SK-N-SH (cell line): Measurements from ENCODE around the gene LSM10.

Experiments
- ELF1 ChIP-seq: IDR thresholded peaks from 2 replicates; pipeline ENCODE4 v1.4.0; 2012
- EP300 ChIP-seq, 2 experiments: IDR thresholded peaks; 2 replicates each; pipeline versions ENCODE4 v1.4.0 to v1.6.1; 2012; ENCODE audit warnings: borderline replicate concordance in 1 of 2, low read depth in 1 of 2, low read length in 1 of 2
- EZH2phosphoT487 ChIP-seq: fragments of 200-600 bp; sonication (generic); IDR thresholded peaks from 2 replicates; pipeline ENCODE4 v1.6.1; 2017; ENCODE audit warnings: low read depth, mixed run types, mild to moderate bottlenecking, antibody characterized with exemption, moderate library complexity, borderline replicate concordance
- FOXJ3 ChIP-seq: sonication (generic); formaldehyde crosslinking; IDR thresholded peaks from 2 replicates; pipeline ENCODE4 v1.5.1; 2020; ENCODE audit warnings: mild to moderate bottlenecking, missing genetic modification reagents
- FOXM1 ChIP-seq: IDR thresholded peaks from 2 replicates; pipeline ENCODE4 v1.4.0; 2012; ENCODE audit warnings: low read depth, mild to moderate bottlenecking
- POLR2AphosphoS5 ChIP-seq: IDR thresholded peaks from 2 replicates; pipeline ENCODE4 v1.6.1; 2012; ENCODE audit warnings: low read depth, low read length
- RCOR1 ChIP-seq: fragments of 150-350 bp; IDR thresholded peaks from 2 replicates; pipeline ENCODE4 v1.6.1; 2017; ENCODE audit warnings: antibody characterized with exemption, low read length
- REST ChIP-seq: IDR thresholded peaks from 2 replicates; pipeline ENCODE4 v1.6.1; 2012; ENCODE audit warnings: mild to moderate bottlenecking, low read depth, low read length, moderate library complexity
- RFX5 ChIP-seq: IDR thresholded peaks from 2 replicates; pipeline ENCODE4 v1.6.1; 2012; ENCODE audit warnings: mild to moderate bottlenecking, improper control_type of control experiment, low read length
- TAF1 ChIP-seq: IDR thresholded peaks from 2 replicates; pipeline ENCODE4 v1.6.1; 2012; ENCODE audit warnings: low read depth, mild to moderate bottlenecking, low read length, moderate library complexity, borderline replicate concordance
- TEAD4 ChIP-seq: IDR thresholded peaks from 2 replicates; pipeline ENCODE4 v1.4.0; 2012; ENCODE audit warnings: mild to moderate bottlenecking, borderline replicate concordance; ENCODE audit not compliant: insufficient read depth
- TF ChIP-seq, protein P1 (sequence below): fragments of 200-600 bp; sonication (generic); IDR thresholded peaks from 2 replicates; pipeline ENCODE4 v1.6.1; 2017; ENCODE audit warnings: antibody characterized with exemption, mild to moderate bottlenecking, moderate library complexity
- TF ChIP-seq, protein P2 (sequence below): fragments of 150-350 bp; IDR thresholded peaks from 2 replicates; pipeline ENCODE4 v1.6.1; 2017; ENCODE audit warnings: antibody characterized with exemption, low read length, low read depth, borderline replicate concordance
- TF ChIP-seq, protein P3 (sequence below): IDR thresholded peaks from 2 replicates; pipeline ENCODE4 v1.4.0; 2012; ENCODE audit warnings: low read depth

GRCh38 chr1:36401602-36402503, 4.1 kb upstream of the LSM10 start:
- TF ChIP-seq, protein P1, sequence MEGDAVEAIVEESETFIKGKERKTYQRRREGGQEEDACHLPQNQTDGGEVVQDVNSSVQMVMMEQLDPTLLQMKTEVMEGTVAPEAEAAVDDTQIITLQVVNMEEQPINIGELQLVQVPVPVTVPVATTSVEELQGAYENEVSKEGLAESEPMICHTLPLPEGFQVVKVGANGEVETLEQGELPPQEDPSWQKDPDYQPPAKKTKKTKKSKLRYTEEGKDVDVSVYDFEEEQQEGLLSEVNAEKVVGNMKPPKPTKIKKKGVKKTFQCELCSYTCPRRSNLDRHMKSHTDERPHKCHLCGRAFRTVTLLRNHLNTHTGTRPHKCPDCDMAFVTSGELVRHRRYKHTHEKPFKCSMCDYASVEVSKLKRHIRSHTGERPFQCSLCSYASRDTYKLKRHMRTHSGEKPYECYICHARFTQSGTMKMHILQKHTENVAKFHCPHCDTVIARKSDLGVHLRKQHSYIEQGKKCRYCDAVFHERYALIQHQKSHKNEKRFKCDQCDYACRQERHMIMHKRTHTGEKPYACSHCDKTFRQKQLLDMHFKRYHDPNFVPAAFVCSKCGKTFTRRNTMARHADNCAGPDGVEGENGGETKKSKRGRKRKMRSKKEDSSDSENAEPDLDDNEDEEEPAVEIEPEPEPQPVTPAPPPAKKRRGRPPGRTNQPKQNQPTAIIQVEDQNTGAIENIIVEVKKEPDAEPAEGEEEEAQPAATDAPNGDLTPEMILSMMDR, result no peak
- no peak for TF ChIP-seq TAF1
- TF ChIP-seq FOXJ3 (CRISPR knock-in tag), result no peak
- no peak for TF ChIP-seq EZH2phosphoT487
- TF ChIP-seq TEAD4, result no peak
- no peak for TF ChIP-seq ELF1
- TF ChIP-seq REST, result no peak
- TF ChIP-seq RFX5, result no peak
- TF ChIP-seq POLR2AphosphoS5, result no peak
- TF ChIP-seq, protein P2, sequence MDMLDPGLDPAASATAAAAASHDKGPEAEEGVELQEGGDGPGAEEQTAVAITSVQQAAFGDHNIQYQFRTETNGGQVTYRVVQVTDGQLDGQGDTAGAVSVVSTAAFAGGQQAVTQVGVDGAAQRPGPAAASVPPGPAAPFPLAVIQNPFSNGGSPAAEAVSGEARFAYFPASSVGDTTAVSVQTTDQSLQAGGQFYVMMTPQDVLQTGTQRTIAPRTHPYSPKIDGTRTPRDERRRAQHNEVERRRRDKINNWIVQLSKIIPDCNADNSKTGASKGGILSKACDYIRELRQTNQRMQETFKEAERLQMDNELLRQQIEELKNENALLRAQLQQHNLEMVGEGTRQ, result no peak
- TF ChIP-seq, protein P3, sequence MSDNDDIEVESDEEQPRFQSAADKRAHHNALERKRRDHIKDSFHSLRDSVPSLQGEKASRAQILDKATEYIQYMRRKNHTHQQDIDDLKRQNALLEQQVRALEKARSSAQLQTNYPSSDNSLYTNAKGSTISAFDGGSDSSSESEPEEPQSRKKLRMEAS, result no peak
- no peak for TF ChIP-seq FOXM1
- TF ChIP-seq RCOR1, result no peak
- TF ChIP-seq EP300 (IDR thresholded peaks at IDR 0.05; ENCODE audit: borderline replicate concordance in 1 of 2, low read depth in 1 of 2, low read length in 1 of 2), result no peak
